HG02885 (cell line): ENCODE measurements around the gene OR52A5.

Source experiments
- ATAC-seq: cut with Tn5 transposase; IDR thresholded peaks from one replicate; pipeline ENCODE4 v1.9.1; 2021; ENCODE audit warnings: mild to moderate bottlenecking; ENCODE audit not compliant: unreplicated experiment, poor library complexity

Gene OR52A5

DNA sequence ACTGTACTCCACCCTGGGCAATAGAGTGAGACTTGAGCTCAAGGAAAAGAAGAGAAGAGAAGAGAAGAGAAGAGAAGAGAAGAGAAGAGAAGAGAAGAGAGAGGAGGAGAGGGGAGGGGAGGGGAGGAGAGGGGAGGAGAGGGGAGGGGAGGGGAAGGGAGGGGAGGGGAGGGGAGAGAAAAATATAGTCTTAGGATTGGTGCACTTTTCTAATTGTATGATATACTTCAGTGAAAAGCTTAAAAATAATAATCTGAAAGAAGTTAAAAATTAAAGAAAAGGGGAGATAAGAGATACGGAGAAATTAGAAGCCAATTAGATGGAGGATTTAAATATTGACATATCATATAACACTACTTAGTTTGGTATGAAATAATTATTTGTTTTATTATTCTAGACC, 19.3 kb downstream of the OR52A5 start:
- ATAC-seq = no peak

DNA sequence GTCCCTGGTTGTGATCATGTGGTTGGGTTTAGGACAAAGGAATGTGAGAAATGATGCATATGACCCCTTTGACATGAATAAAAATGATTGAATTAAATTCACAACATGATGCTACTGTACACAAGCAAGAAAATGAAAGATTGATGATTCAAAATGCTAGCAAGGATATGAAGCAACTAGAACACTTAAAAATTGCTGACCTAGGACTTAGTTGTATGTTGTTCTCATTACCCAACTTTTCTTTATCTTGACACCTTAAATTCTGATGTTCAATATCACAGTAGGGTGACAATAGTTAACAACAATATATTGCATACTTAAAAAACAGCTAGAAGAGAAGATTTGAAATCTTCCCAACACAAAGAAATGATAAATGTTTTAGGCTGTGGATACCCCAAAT, 20.6 kb downstream of the OR52A5 start:
- no peak for ATAC-seq

DNA sequence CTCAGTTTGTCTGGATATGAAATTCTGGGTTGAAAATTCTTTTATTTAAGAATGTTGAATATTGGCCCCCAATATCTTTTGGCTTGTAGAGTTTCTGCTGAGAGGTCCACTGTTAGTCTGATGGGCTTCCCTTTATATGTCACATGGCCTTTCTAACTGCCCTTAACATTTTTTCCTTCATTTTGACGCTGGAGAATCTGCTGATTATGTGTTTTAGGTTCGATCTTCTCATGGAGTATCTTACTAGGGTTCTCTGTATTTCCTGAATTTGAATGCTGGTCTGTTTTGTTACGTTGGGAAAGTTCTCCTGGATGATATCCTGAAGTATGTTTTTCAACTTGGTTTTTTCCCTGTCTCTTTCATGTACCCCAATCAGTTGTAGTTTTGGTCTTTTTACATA, 22.8 kb downstream of the OR52A5 start:
- ATAC-seq = no peak

DNA sequence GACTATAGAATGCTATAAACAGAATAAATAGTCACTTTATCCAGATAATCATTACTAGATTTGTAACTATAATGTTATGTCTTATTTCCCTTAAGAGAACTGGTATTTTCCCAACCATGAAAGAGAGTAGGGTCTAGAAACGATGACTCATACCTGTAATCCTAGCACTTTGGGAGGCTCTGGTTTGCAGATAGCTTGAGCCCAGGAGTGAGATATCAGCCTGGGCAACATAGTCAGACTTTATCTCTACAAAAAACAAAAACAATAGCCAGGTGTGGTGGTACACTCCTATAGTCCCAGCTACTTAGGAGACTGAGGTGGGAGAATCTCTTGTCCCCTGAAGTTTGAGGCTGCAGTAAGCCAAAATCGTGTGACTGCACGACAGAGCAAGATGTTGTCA, 30.9 kb downstream of the OR52A5 start:
- ATAC-seq = no peak

DNA sequence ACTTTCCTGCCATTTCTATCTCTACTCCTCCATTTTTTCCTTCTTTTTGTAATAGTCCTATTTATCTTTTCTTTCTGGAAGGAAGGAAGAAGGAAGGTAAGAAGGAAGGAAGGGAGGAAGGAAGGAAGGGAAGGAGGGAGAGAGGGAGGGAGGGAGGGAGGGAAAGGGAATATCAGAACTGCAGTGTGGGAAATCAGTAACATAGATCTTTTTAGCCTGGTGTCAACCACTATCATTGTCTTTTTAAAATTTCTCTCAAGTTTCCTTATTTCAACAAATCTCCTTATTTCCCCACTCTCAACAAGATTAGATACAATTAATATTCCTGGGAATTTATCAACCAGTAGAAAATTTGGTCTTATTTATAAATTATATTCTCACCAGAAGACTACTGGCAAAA, 35.1 kb downstream of the OR52A5 start:
- no peak for ATAC-seq

DNA sequence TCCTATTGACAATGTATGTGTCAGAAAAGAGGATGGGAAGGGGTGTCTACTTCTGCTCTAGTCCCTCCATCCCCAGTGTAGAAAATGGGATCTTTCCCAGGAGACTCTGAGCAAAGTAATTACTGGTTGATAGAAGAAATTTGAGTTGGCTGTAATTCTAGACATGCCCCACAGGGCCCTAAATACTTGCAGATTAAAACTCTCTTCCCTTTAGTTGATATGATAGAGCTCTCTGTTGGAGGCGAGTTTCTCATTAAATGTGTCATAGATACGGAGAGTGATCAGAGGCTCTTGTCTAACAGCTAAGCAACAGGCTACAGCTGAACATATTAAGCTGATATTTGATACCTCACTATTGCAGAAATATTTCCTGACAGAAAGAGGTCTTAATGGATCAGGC, 35.9 kb downstream of the OR52A5 start:
- no peak for ATAC-seq

DNA sequence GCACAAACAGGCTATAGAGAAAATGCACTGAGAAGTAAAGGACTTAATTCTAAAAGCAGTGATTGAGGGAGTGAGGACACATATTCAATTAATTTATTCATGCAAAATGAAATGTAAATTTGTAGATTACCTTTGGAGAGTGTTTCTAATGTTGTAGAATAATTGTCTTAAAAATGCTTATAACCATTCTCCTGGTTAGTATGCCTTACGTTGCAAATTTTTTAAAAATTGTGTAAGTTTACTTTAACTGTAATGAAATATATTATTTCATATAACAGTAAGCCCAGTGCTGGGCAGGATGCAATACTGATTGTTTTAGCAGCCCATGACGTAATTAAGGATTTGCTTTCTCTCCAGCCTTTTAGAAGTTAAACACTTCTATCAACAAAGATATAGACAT, 42.1 kb downstream of the OR52A5 start:
- ATAC-seq = no peak

DNA sequence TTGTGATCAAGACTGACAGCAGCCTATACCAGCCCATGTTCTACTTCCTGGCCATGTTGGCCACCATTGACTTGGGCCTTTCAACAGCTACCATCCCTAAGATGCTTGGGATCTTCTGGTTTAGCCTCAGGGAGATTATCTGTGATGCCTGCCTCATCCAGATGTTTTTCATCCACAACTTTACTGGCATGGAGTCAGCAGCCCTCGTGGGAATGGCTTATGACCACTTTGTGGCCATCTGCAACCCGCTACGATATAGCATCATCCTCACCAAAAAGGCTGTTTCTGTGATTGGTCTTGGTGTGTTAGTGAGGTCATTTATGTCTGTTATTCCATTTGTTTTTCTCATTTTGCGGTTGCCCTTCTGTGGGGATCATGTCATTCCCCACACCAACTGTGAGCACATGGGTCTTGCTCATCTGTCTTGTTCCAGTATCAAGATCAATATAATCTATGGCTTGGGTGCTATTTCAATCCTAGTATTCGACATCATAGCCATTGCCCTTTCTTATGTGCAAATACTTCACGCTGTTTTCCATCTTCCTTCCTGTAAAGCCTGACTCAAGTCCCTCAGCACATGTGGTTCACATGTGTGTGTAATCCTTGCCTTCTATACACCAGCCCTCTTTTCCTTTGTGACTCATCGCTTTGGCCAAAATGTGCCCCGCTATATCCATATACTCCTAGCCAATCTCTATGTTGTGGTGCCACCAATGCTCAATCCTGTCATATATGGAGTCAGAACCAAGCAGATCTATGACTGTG, 45.2 kb downstream of the OR52A5 start:
- ATAC-seq = no peak

DNA sequence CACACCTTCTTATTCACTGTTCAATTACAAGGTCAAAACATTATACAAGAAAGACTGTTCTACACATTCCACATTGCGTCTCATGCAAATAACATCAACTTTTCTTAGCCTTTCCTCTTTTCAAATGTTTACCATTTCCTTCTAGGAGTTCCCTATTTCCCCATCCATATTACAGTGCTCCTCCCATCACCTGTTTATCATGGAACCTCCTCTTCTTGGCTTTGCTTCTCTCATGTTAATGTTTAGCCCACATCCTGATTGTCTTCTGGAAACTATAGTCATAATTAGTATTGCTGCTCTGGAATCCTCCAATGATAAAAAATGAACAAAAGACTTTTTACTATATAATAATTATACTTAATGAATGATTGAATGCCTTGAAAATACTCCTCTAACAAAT, 47.5 kb downstream of the OR52A5 start:
- ATAC-seq = no peak

DNA sequence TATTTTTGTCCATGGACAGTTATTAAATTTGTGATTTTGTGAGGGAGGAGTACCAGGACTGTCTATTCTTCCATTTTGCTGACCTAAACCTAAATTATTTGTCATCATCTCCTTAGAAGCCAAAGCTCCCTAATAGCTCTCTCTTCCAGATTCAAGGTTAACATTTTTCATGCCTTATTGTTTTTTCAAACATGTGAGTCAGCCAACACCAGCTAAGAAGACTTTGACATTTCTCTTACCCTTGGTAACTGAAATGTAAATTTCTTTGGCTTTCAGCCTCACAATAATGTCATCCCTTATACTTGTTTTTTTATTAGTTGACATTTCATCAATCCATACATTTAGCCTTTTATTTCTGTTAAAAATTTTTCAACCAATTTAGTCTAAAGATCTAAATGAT, 49.6 kb downstream of the OR52A5 start:
- no peak for ATAC-seq

DNA sequence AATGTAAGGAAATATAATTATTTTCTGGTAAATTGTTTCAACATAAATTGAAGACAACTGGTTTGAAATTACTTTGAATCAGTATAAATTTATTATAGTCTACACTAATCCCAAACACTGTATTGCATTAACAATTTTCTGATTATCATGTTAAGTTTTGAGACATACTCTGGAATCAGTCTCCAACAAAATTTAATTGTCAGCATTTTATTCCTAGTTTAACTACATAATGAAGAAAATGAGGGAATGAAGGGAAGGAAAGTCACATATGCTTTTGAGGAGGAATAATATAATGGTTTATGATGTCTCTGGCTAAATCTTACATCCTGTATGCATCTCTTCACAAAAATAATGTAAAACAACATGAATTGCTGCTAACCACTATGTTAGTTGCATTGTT, 54.6 kb downstream of the OR52A5 start:
- no peak for ATAC-seq

DNA sequence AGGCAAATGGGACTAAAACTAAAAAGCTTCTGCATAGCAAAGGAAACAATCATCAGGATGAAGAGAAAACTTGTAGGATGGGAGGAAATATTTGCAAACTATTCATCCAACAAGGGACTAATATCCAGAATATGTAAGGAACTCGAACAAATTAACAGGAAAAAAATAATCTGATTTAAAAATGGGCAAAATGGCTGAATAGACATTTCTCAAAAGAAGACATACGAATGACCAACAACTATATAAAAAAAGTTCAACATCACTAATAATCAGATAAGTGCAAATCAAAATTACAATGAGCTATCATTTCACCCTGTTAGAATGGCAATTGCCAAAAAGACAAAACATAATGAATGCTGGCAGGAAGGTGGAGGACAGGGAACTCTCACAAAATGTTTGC, 56.8 kb downstream of the OR52A5 start:
- no peak for ATAC-seq
